Posterior cingulate gyrus (tissue), 11 donors: ENCODE data around the gene HMCN2.

Experiments
- DNase-seq, 10 donors: peaks; one replicate each; pipeline versions ENCODE4 v3.0.0 to v3.0.0-alpha.2; 2020 to 2021; ENCODE audit warnings: mixed read lengths in 3 of 10
- intact Hi-C: fragments of 100-400 bp; cut with DNase I; formaldehyde crosslinking; loops from one replicate; pipeline ENCODE4 v1.15.1; 2023

HMCN2 gene

GRCh38 chr9:130438382-130438981 is 172.9 kb downstream of the HMCN2 start:
- intact Hi-C loops: no loop called here
- peak in 1 of 10 donors; percentile 49 for DNase-seq

GRCh38 chr9:130441031-130441430 is 175.5 kb downstream of the HMCN2 start:
- DNase-seq: no peak
- intact Hi-C loops: no loop called here

DNA sequence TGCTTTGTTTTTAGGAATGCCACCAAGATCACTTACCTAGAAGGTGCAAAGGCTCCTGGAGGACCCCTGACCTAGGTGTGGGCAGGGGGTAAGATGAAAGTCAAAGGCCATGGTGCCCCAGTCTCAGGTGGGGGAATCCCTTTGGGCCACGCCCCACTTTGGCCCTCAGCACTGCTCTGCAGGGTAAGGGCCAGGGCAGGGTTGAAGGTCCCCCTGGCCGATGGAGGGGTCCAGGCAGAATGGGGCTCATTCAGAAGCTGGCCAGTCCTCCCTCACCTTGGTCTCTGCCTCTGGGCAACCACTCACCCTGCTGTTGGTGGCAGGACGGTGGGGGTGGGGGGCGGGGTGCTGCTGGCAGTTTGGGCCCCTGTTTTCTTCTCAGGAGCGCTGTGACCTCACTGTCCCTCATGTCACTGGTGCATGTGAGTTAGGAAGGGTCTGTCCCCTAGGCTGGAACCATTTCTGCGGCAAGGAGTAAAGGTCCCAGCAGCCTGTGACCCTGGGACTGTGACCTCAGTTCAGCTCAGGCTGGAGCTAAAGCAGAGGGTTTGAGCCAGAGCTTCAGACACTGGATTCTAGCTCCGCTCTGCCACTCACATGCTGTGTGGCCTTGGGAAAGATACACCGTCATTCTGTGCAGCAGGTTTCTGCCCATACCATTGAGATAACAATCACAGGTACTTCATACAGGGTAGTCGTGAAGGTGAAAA is 177.3 kb downstream of the HMCN2 start:
- peak in 1 of 10 donors; percentile 54 for DNase-seq
- intact Hi-C loops: no loop called here

- intact Hi-C loops: no loop called here
- peak in 1 of 10 donors; percentile 45 for DNase-seq
These were observed 177.9 kb downstream of the HMCN2 start for GRCh38 chr9:130443456-130443801.

DNA sequence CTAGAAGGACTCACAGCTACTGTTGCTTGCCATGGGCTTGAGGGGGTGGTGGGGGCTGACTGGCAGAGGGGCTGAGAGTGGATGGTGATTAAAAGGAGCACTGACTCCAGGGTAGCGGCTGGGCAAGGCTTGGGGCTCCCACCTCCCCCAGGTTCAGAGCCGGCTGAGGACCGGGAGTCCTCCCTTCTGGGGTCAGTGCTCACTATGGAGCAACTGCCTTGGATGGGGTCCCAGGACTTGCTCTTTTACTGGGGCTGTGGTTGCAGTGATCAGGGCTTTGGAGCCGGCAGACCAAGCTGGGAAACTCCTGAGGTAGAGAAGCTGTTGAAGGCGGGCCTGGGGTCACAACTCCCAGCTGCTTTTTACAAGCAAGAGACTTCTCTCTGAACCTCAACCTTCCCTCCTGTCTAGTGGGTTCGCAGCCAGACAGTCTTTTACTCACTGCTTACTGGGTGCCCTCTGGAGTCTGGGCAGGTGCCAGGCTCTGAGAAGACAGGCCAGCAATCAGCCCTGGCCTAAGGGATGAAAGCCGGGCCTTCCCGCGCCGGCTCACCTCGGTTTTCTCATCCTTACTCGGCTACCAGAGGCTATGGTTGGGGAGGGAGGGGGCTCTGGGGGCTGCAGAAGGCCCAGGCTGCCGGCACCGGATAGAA is 178.4 kb downstream of the HMCN2 start:
- peak in 1 of 10 donors; percentile 78 for DNase-seq
- intact Hi-C loops: no loop called here

- intact Hi-C loops: no loop called here
- DNase-seq: peak in 7 of 10 donors; percentile 33 to 90 (median 50)
These were observed 179.1 kb downstream of the HMCN2 start, which contains the start of gene ASS1 for GRCh38 chr9:130444565-130445221. TSS of gene ASS1 (plus strand) at chr9:130444961. CDS start at chr9:130452229, 7,268 bp downstream.

- intact Hi-C loops: no loop called here
- DNase-seq: peak in 1 of 10 donors; percentile 66
These were observed 179.9 kb downstream of the HMCN2 start for GRCh38 chr9:130445268-130445983.

GRCh38 chr9:130446101-130446861 is 180.7 kb downstream of the HMCN2 start:
- DNase-seq: peak in 5 of 10 donors; percentile 41 to 90 (median 83)
- intact Hi-C loops: no loop called here

- DNase-seq: peak in 1 of 10 donors; percentile 45
- intact Hi-C loops: no loop called here
These were observed 181.7 kb downstream of the HMCN2 start for GRCh38 chr9:130447193-130447816.

GRCh38 chr9:130448035-130448624 is 182.6 kb downstream of the HMCN2 start:
- DNase-seq: no peak
- intact Hi-C loops: no loop called here

- intact Hi-C loops: no loop called here
- peak in 1 of 10 donors; percentile 43 for DNase-seq
These were observed 183.4 kb downstream of the HMCN2 start for GRCh38 chr9:130448771-130449603.

- peak in 1 of 10 donors; percentile 81 for DNase-seq
- intact Hi-C loops: no loop called here
These were observed 184.9 kb downstream of the HMCN2 start for GRCh38 chr9:130450344-130451003.

GRCh38 chr9:130451004-130451390 is 185.4 kb downstream of the HMCN2 start:
- intact Hi-C loops: no loop called here
- DNase-seq: no peak

- intact Hi-C loops: no loop called here
- peak in 8 of 10 donors; percentile 50 to 94 (median 75) for DNase-seq
These were observed 186.2 kb downstream of the HMCN2 start for GRCh38 chr9:130451509-130452388.

DNA sequence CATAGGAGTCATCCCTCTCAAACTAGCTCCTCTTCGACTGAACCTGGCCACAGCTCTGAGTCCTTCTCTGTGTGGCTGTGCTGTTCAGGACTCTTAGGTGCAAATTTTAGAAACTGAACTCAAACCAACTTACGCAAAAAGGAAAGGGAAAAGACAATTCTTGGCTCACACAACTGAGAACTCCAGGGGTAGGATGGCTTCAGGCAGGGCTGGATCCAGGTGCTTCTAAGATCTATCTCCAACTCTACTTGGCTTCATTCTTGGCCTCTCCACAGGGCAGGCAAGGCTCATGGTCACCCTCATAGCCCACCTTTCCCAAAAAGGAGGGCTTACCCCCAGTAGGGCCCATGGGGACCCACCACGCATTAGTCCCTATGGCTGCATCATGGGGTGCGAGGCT is 187.3 kb downstream of the HMCN2 start:
- intact Hi-C loops: no loop called here
- DNase-seq: no peak

DNA sequence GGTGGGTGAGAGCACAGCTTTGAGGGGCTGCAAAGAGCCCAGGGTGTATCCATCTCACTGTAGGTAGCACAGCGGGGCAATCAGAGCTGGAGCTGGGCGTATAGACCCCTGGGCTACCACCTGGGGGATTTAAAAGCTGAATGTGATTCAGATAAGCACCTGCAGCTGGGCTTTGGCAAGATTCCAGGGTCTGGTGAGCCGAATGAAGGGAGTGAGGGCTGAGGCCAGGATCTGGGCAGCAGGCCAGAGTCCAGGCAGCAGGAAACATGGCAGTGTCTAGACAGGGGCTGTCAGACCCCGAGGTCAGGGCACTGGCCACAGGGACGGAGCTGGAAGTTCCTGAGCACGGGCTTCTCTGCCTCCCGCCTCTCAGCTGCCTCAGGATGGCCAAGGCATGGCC is 187.9 kb downstream of the HMCN2 start:
- DNase-seq: no peak
- intact Hi-C loops: no loop called here
